HEK293T (cell line): ENCODE results near the gene ERC1.

Source experiments
- BHLHE40 ChIP-seq: fragments of 450-650 bp; IDR thresholded peaks from 2 replicates; pipeline ENCODE4 v1.6.1; 2016; ENCODE audit warnings: mild to moderate bottlenecking, moderate library complexity, borderline replicate concordance
- FOXA1 ChIP-seq: fragments of 450-650 bp; IDR thresholded peaks from 2 replicates; pipeline ENCODE4 v1.6.1; 2016; ENCODE audit warnings: mild to moderate bottlenecking
- FOXK2 ChIP-seq: fragments of 450-650 bp; IDR thresholded peaks from 2 replicates; pipeline ENCODE4 v1.6.1; 2016; ENCODE audit warnings: mild to moderate bottlenecking
- FOXM1 ChIP-seq: fragments of 450-650 bp; IDR thresholded peaks from 2 replicates; pipeline ENCODE4 v1.6.1; 2017; ENCODE audit warnings: mild to moderate bottlenecking, borderline replicate concordance
- SUZ12 ChIP-seq: fragments of 450-650 bp; IDR thresholded peaks from 2 replicates; pipeline ENCODE4 v1.6.1; 2016; ENCODE audit warnings: mild to moderate bottlenecking
- TARDBP ChIP-seq: fragments of 450-650 bp; IDR thresholded peaks from 2 replicates; pipeline ENCODE4 v1.6.1; 2016

- TF ChIP-seq SUZ12 = no peak
- no peak for TF ChIP-seq FOXM1
- no peak for TF ChIP-seq BHLHE40
- TF ChIP-seq FOXA1 = no peak
- TF ChIP-seq FOXK2 = no peak
- TF ChIP-seq TARDBP = no peak
These were observed 479.0 kb downstream of the ERC1 start for GRCh38 chr12:1470051-1470450.
